Stimulated activated CD8-positive, alpha-beta memory T cell treated with anti-CD3 and anti-CD28 coated beads, Interleukin-7, amount 100 ng/mL, for 4 hours (primary cell): ENCODE data around the gene VKORC1L1.
"Not testable (repeated sequence)": the region's sequence is repeated elsewhere in the genome, so short reads cannot be mapped to it uniquely, and the experiment has no call there.

ENCODE experiments used
- DNase-seq, 2 donors: peaks; one replicate each; pipeline ENCODE4 v3.0.0-alpha.2; 2020; ENCODE audit warnings: low read depth in 2 of 2

VKORC1L1 gene

GRCh38 chr7:65872776-65873581 is at the start of gene VKORC1L1:
Gene VKORC1L1 (plus strand): TSS chr7:65873074. CDS start chr7:65873372, 298 bp downstream.
- peak; percentile 88 to 97 for DNase-seq

GRCh38 chr7:65827366-65827765 is 45.5 kb upstream of the VKORC1L1 start:
- no peak for DNase-seq

GRCh38 chr7:65832281-65832680 is 40.6 kb upstream of the VKORC1L1 start:
- no peak for DNase-seq

GRCh38 chr7:65836684-65837083 is 36.2 kb upstream of the VKORC1L1 start:
- DNase-seq = not testable (repeated sequence)

GRCh38 chr7:65837541-65837956 is 35.3 kb upstream of the VKORC1L1 start:
- DNase-seq = not testable (repeated sequence)

- DNase-seq = no peak
These were observed 33.0 kb upstream of the VKORC1L1 start for GRCh38 chr7:65839846-65840245.

- DNase-seq = no peak
These were observed 32.4 kb upstream of the VKORC1L1 start for GRCh38 chr7:65840446-65840845.

- not testable (repeated sequence) for DNase-seq
These were observed 29.3 kb upstream of the VKORC1L1 start for GRCh38 chr7:65843616-65844015.

GRCh38 chr7:65846008-65846570 is 26.8 kb upstream of the VKORC1L1 start:
- DNase-seq = no peak

- not testable (repeated sequence) for DNase-seq
These were observed 19.4 kb upstream of the VKORC1L1 start for GRCh38 chr7:65853426-65853825.

GRCh38 chr7:65853892-65854291 is 19.0 kb upstream of the VKORC1L1 start:
- DNase-seq = not testable (repeated sequence)

- not testable (repeated sequence) for DNase-seq
These were observed 15.5 kb upstream of the VKORC1L1 start for GRCh38 chr7:65857321-65857894.

- DNase-seq = not testable (repeated sequence)
These were observed 14.2 kb upstream of the VKORC1L1 start for GRCh38 chr7:65858660-65859059.

GRCh38 chr7:65866244-65866643 is 6.6 kb upstream of the VKORC1L1 start:
- not testable (repeated sequence) for DNase-seq

- not testable (repeated sequence) for DNase-seq
These were observed 5.2 kb upstream of the VKORC1L1 start for GRCh38 chr7:65867681-65868080.

- not testable (repeated sequence) for DNase-seq
These were observed 3.6 kb upstream of the VKORC1L1 start for GRCh38 chr7:65869312-65869711.

- not testable (repeated sequence) for DNase-seq
These were observed 1.4 kb upstream of the VKORC1L1 start for GRCh38 chr7:65871451-65871850.

- DNase-seq = peak in 1 of 2 donors; percentile 21
These were observed 814 bp downstream of the VKORC1L1 start for GRCh38 chr7:65873582-65874193.

- DNase-seq = not testable (repeated sequence)
These were observed 2.8 kb downstream of the VKORC1L1 start for GRCh38 chr7:65875715-65876114.

GRCh38 chr7:65879292-65880153 is 6.6 kb downstream of the VKORC1L1 start:
- DNase-seq = not testable (repeated sequence)

- DNase-seq = not testable (repeated sequence)
These were observed 7.4 kb downstream of the VKORC1L1 start for GRCh38 chr7:65880242-65880641.
